Peyer's patch (tissue), 4 donors: ENCODE measurements around the gene SPDYC.
A peak's percentile ranks its signal among the peaks of the same experiment; 100 is the strongest.

Source experiments
- POLR2A ChIP-seq, 2 donors: fragments of 450-650 bp; IDR thresholded peaks; one replicate each; pipeline ENCODE4 v1.5.1; 2017; ENCODE audit warnings: antibody characterized with exemption in 2 of 2, mild to moderate bottlenecking in 2 of 2, moderate library complexity in 2 of 2
- TF ChIP-seq, protein P1 (sequence below), 6 experiments: fragments of 450-650 bp in 4 of 6; fragments of 200-600 bp in 2 of 6; sonication (generic) in 1 of 6; IDR thresholded peaks; one replicate each; pipeline ENCODE4 v1.5.1; 2017 to 2019; ENCODE audit warnings: antibody characterized with exemption in 6 of 6, mild to moderate bottlenecking in 3 of 6, moderate library complexity in 1 of 6

DNA sequence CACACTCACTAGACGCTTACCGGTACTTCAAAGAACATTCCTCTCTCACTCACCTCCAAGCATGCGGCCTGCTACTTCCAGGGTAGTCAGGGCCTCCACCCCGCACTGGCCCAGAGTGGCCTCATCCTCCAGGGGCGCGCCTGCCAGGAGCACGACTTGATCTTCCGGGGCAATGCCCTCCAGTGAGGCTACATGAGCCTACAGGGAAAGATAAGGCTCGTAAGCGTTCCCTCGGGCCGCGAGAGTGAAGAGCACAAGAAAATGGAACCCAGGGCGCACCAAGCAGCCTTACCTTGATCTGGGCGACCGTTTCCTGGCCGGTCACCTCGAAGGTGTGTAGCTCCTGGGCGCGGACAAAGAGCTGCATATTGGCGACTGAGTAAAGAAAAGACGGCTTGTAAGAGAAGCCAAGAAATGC, 48.6 kb upstream of the SPDYC start:
- TF ChIP-seq POLR2A (IDR thresholded peaks at IDR 0.05), result peak in 1 of 2 donors; percentile 15
- TF ChIP-seq, protein P1, sequence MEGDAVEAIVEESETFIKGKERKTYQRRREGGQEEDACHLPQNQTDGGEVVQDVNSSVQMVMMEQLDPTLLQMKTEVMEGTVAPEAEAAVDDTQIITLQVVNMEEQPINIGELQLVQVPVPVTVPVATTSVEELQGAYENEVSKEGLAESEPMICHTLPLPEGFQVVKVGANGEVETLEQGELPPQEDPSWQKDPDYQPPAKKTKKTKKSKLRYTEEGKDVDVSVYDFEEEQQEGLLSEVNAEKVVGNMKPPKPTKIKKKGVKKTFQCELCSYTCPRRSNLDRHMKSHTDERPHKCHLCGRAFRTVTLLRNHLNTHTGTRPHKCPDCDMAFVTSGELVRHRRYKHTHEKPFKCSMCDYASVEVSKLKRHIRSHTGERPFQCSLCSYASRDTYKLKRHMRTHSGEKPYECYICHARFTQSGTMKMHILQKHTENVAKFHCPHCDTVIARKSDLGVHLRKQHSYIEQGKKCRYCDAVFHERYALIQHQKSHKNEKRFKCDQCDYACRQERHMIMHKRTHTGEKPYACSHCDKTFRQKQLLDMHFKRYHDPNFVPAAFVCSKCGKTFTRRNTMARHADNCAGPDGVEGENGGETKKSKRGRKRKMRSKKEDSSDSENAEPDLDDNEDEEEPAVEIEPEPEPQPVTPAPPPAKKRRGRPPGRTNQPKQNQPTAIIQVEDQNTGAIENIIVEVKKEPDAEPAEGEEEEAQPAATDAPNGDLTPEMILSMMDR (IDR thresholded peaks at IDR 0.05), result no peak
